ENCODE data around the gene ZNF654.

- TF ChIP-seq CTCF (IDR thresholded peaks at IDR 0.05 in 8 of 11, conservative IDR thresholded peaks at IDR 0.05 in 3 of 11): no peak
- no peak for TF ChIP-seq POLR2AphosphoS5 (IDR thresholded peaks at IDR 0.05)
Measured at GRCh38 chr3:88033079-88033478, 26.0 kb upstream of the ZNF654 start.

Measured in spleen (tissue), 7 donors.